DND-41 (cell line): ENCODE measurements around the gene KLRF2.

Experiments
- ATAC-seq: fragments of 200-7000 bp; cut with Tn5 transposase; 3 replicates; pipeline ENCODE4 v1.9.1; 2021; ENCODE audit warnings: low read depth; ENCODE audit not compliant: insufficient read depth
- DNase-seq: peaks from one replicate; pipeline ENCODE4 v3.0.0-alpha.2; 2020
- H2AFZ ChIP-seq: 2 replicates; pipeline ENCODE4 v1.6.0; 2012; ENCODE audit warnings: low read depth, low read length
- H3K27ac ChIP-seq: 2 replicates; pipeline ENCODE4 v1.5.1; 2012; ENCODE audit warnings: low read length, inconsistent platforms
- H3K27me3 ChIP-seq: fragments of 200-600 bp; sonication (generic); 2 replicates; pipeline ENCODE4 v1.6.0; 2012; ENCODE audit warnings: low read length, mild to moderate bottlenecking, inconsistent platforms; ENCODE audit not compliant: insufficient read depth, poor library complexity
- H3K36me3 ChIP-seq: 2 replicates; pipeline ENCODE4 v1.5.1; 2012; ENCODE audit warnings: low read length, inconsistent platforms; ENCODE audit not compliant: insufficient read depth
- H3K4me1 ChIP-seq: 2 replicates; pipeline ENCODE4 v1.5.1; 2012; ENCODE audit warnings: mild to moderate bottlenecking, low read length; ENCODE audit not compliant: insufficient read depth
- H3K4me2 ChIP-seq: 2 replicates; pipeline ENCODE4 v1.6.0; 2012; ENCODE audit warnings: mild to moderate bottlenecking, moderate library complexity, low read length, inconsistent platforms; ENCODE audit not compliant: insufficient read depth
- H3K4me3 ChIP-seq, 2 experiments: fragments of 200-600 bp in 1 of 2; shearing (Covaris generic) in 1 of 2; 2 replicates each; pipeline ENCODE4 v1.5.1; 2012 to 2016; ENCODE audit warnings: inconsistent platforms in 2 of 2, low read length in 2 of 2, mild to moderate bottlenecking in 2 of 2, low read depth in 1 of 2, moderate library complexity in 1 of 2
- H3K79me2 ChIP-seq: 2 replicates; pipeline ENCODE4 v1.6.0; 2012; ENCODE audit warnings: low read length, inconsistent platforms; ENCODE audit not compliant: insufficient read depth
- H3K9ac ChIP-seq: 2 replicates; pipeline ENCODE4 v1.6.0; 2012; ENCODE audit warnings: low read depth, mild to moderate bottlenecking, inconsistent platforms, low read length, moderate library complexity
- H3K9me3 ChIP-seq: 2 replicates; pipeline ENCODE4 v1.5.1; 2012; ENCODE audit warnings: low read length, moderate library complexity, mild to moderate bottlenecking, inconsistent platforms; ENCODE audit not compliant: insufficient read depth, severe bottlenecking
- H4K20me1 ChIP-seq: 2 replicates; pipeline ENCODE4 v1.6.0; 2012; ENCODE audit warnings: low read length; ENCODE audit not compliant: insufficient read depth
- CTCF ChIP-seq: IDR thresholded peaks from 2 replicates; pipeline ENCODE4 v1.5.1; 2012; ENCODE audit warnings: borderline replicate concordance, low read length, moderate library complexity, mild to moderate bottlenecking; ENCODE audit not compliant: poor library complexity, severe bottlenecking; ENCODE audit errors: extremely low read depth
- EZH2 ChIP-seq: IDR thresholded peaks from 3 replicates; pipeline ENCODE4 v1.6.1; 2012; ENCODE audit warnings: borderline replicate concordance, low read depth, mild to moderate bottlenecking, moderate library complexity, low read length, inconsistent platforms; ENCODE audit not compliant: severe bottlenecking

The KLRF2 gene

GRCh38 chr12:9911708-9912107, 30.4 kb downstream of the KLRF2 start:
- no peak overlapping the region for H3K9ac ChIP-seq
- TF ChIP-seq EZH2 = no peak
- no peak for ATAC-seq

GRCh38 chr12:9919443-9919842, 38.2 kb downstream of the KLRF2 start:
- no peak overlapping the region for H2AFZ ChIP-seq
- H3K27ac ChIP-seq = no peak overlapping the region
- H3K9me3 ChIP-seq = no peaks in the 10 kb centered on the region
- no peaks in the 10 kb centered on the region for H3K4me1 ChIP-seq
- TF ChIP-seq EZH2 (no peak), CTCF (no peak)
- H4K20me1 ChIP-seq = no peaks in the 10 kb centered on the region
- no peak overlapping the region for H3K9ac ChIP-seq
- no peak overlapping the region for H3K4me2 ChIP-seq
- no peaks in the 10 kb centered on the region for H3K36me3 ChIP-seq
- no peaks in the 10 kb centered on the region for H3K79me2 ChIP-seq
- H3K27me3 ChIP-seq = peaks cover 2% of the 10 kb centered on the region
- DNase-seq = no peak
- ATAC-seq = no peak
- no peak overlapping the region for H3K4me3 ChIP-seq

More at GRCh38 chr12:9911708-9912107, 30.4 kb downstream of the KLRF2 start:
- peaks cover 2% of the 10 kb centered on the region for H3K27me3 ChIP-seq
- H3K27ac ChIP-seq = no peak overlapping the region
- H3K4me1 ChIP-seq = 0 out of 2 replicates have a peak, but pooled peaks cover 2% of the 10 kb centered on the region
- no peak overlapping the region for H3K4me3 ChIP-seq
- no peaks in the 10 kb centered on the region for H3K79me2 ChIP-seq
- no peaks in the 10 kb centered on the region for H4K20me1 ChIP-seq
- H3K4me2 ChIP-seq = no peak overlapping the region
- no peak overlapping the region for H2AFZ ChIP-seq
- H3K36me3 ChIP-seq = no peaks in the 10 kb centered on the region
- peaks cover 24% of the 10 kb centered on the region for H3K9me3 ChIP-seq
- DNase-seq = no peak

GRCh38 chr12:9920451-9920850, 39.2 kb downstream of the KLRF2 start:
- Histone ChIP-seq H3K4me2 (no peak overlapping the region), H3K79me2 (no peaks in the 10 kb centered on the region), H3K36me3 (no peaks in the 10 kb centered on the region), H3K4me3 (no peak overlapping the region), H3K27ac (no peak overlapping the region), H3K27me3 (peaks cover under 1% of the 10 kb centered on the region), H4K20me1 (no peaks in the 10 kb centered on the region), H3K9me3 (no peaks in the 10 kb centered on the region), H3K9ac (no peak overlapping the region), H3K4me1 (no peaks in the 10 kb centered on the region), H2AFZ (no peak overlapping the region)
- DNase-seq (no peak), ATAC-seq (no peak)
- TF ChIP-seq CTCF (no peak), EZH2 (no peak)

GRCh38 chr12:9922429-9922828, 41.1 kb downstream of the KLRF2 start:
- DNase-seq (no peak), ATAC-seq (no peak)
- Histone ChIP-seq H3K4me1 (peaks cover 2% of the 10 kb centered on the region; the same call in 1 of the 2 replicates), H3K4me2 (no peak overlapping the region), H2AFZ (no peak overlapping the region), H3K79me2 (no peaks in the 10 kb centered on the region), H3K4me3 (no peak overlapping the region), H3K9me3 (no peaks in the 10 kb centered on the region), H4K20me1 (no peaks in the 10 kb centered on the region), H3K27ac (no peak overlapping the region), H3K36me3 (no peaks in the 10 kb centered on the region), H3K9ac (no peak overlapping the region), H3K27me3 (peaks cover 4% of the 10 kb centered on the region)
- no peak for TF ChIP-seq EZH2
- no peak for TF ChIP-seq CTCF
